A673 (cell line): ENCODE data around the gene DOCK4. TPM values are rescaled to one million over a fixed set of nuclear protein-coding genes. Genes with fewer than 3 reads are reported as not detected.

Experiments
- BruUV-seq: library from RNA; stranded (reverse); fragments of 400-500 nt; replicated peaks from 2 replicates; lab custom pipeline; 2021; lab: Mats Ljungman, UMichigan
- CTCF ChIA-PET: fragments of 300-600 bp; sonication (Branson Sonifier 250); formaldehyde crosslinking; loops from one replicate; lab custom pipeline; 2022; ENCODE audit warnings: antibody characterized with exemption; lab: Charles Lee
- POLR2A ChIA-PET: fragments of 300-600 bp; sonication (Branson Sonifier 250); formaldehyde crosslinking; loops from one replicate; lab custom pipeline; 2022; ENCODE audit warnings: antibody characterized with exemption; ENCODE audit not compliant: low non-redundant PET; lab: Charles Lee
- DNase-seq: peaks from one replicate; pipeline ENCODE4 v3.0.0-alpha.2; 2015; ENCODE audit warnings: low spot score
- H3K27ac ChIP-seq: fragments of 200-600 bp; sonication (generic); 2 replicates; pipeline ENCODE4 v1.5.1; 2016; ENCODE audit warnings: mixed run types, low read depth, mild to moderate bottlenecking, mixed read lengths, antibody characterized with exemption, low read length; ENCODE audit not compliant: poor library complexity, severe bottlenecking
- H3K27me3 ChIP-seq: fragments of 200-600 bp; sonication (generic); replicated peaks from 2 replicates; pipeline ENCODE4 v1.6.1; 2017; ENCODE audit warnings: mixed run types, low read depth, mild to moderate bottlenecking, mixed read lengths, antibody characterized with exemption, low read length; ENCODE audit not compliant: insufficient read depth, poor library complexity
- H3K36me3 ChIP-seq: fragments of 200-600 bp; sonication (generic); 2 replicates; pipeline ENCODE4 v1.6.1; 2016; ENCODE audit warnings: mixed run types, mild to moderate bottlenecking, mixed read lengths, antibody characterized with exemption, low read length; ENCODE audit not compliant: insufficient read depth, poor library complexity, severe bottlenecking
- H3K4me1 ChIP-seq: fragments of 200-600 bp; sonication (generic); 2 replicates; pipeline ENCODE4 v1.6.1; 2017; ENCODE audit warnings: mixed run types, mild to moderate bottlenecking, mixed read lengths, antibody characterized with exemption, low read length; ENCODE audit not compliant: insufficient read depth, poor library complexity, severe bottlenecking
- H3K4me3 ChIP-seq: fragments of 200-600 bp; sonication (generic); 2 replicates; pipeline ENCODE4 v1.5.1; 2016; ENCODE audit warnings: low read depth, mixed run types, mild to moderate bottlenecking, mixed read lengths, low read length; ENCODE audit not compliant: poor library complexity, severe bottlenecking
- H3K9me3 ChIP-seq: fragments of 200-600 bp; sonication (generic); 2 replicates; pipeline ENCODE4 v1.6.1; 2016; ENCODE audit warnings: mixed run types, low read depth, mild to moderate bottlenecking, mixed read lengths, antibody characterized with exemption, low read length; ENCODE audit not compliant: poor library complexity, severe bottlenecking
- EZH2 ChIP-seq: fragments of 200-600 bp; sonication (generic); IDR thresholded peaks from 2 replicates; pipeline ENCODE4 v1.6.1; 2017; ENCODE audit warnings: borderline replicate concordance, low read depth, mild to moderate bottlenecking, mixed read lengths, antibody characterized with exemption, low read length; ENCODE audit not compliant: poor library complexity, severe bottlenecking
- intact Hi-C: fragments of 100-400 bp; cut with micrococcal nuclease; formaldehyde crosslinking; loops from one replicate; pipeline ENCODE4 v1.10.0; 2022; ENCODE audit not compliant: unreplicated experiment
- total RNA-seq: library from RNA; stranded (reverse); gene quantifications from 2 replicates; pipeline ENCODE4 v1.2.3, GENCODE V29; 2021
- TF ChIP-seq, protein P1 (sequence below): fragments of 300-800, 200-600 bp; sonication (generic); conservative IDR thresholded peaks from 2 replicates; pipeline ENCODE4 v1.5.1; 2017; ENCODE audit warnings: low read depth, mild to moderate bottlenecking, antibody characterized with exemption, low read length, moderate library complexity, mixed read lengths

Gene DOCK4
- total RNA-seq, 1 experiment from 2014 or later: 28.5 TPM

- ChIA-PET POLR2A (no interaction called here), CTCF (no interaction called here)
- no TSS peak for BruUV-seq
- no peak overlapping the region for H3K4me3 ChIP-seq
- H3K36me3 ChIP-seq: no peaks in the 10 kb centered on the region
- no peaks in the 10 kb centered on the region for H3K4me1 ChIP-seq
- TF ChIP-seq, protein P1, sequence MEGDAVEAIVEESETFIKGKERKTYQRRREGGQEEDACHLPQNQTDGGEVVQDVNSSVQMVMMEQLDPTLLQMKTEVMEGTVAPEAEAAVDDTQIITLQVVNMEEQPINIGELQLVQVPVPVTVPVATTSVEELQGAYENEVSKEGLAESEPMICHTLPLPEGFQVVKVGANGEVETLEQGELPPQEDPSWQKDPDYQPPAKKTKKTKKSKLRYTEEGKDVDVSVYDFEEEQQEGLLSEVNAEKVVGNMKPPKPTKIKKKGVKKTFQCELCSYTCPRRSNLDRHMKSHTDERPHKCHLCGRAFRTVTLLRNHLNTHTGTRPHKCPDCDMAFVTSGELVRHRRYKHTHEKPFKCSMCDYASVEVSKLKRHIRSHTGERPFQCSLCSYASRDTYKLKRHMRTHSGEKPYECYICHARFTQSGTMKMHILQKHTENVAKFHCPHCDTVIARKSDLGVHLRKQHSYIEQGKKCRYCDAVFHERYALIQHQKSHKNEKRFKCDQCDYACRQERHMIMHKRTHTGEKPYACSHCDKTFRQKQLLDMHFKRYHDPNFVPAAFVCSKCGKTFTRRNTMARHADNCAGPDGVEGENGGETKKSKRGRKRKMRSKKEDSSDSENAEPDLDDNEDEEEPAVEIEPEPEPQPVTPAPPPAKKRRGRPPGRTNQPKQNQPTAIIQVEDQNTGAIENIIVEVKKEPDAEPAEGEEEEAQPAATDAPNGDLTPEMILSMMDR: no peak
- TF ChIP-seq EZH2: no peak
- intact Hi-C loops: no loop called here
- no peaks in the 10 kb centered on the region for H3K9me3 ChIP-seq
- no peak for DNase-seq
- H3K27ac ChIP-seq: no peak overlapping the region
- no peaks in the 10 kb centered on the region for H3K27me3 ChIP-seq
Measured at GRCh38 chr7:112214268-112214667, 8.1 kb upstream of the DOCK4 start.

GRCh38 chr7:112213735-112214134 lies 7.5 kb upstream of the DOCK4 start:
- no peaks in the 10 kb centered on the region for H3K9me3 ChIP-seq
- no peaks in the 10 kb centered on the region for H3K4me1 ChIP-seq
- H3K27me3 ChIP-seq: no peaks in the 10 kb centered on the region
- H3K4me3 ChIP-seq: no peak overlapping the region
- ChIA-PET POLR2A (no interaction called here), CTCF (no interaction called here)
- BruUV-seq: no TSS peak
- TF ChIP-seq, protein P1: no peak
- TF ChIP-seq EZH2: no peak
- no peaks in the 10 kb centered on the region for H3K36me3 ChIP-seq
- H3K27ac ChIP-seq: no peak overlapping the region
- intact Hi-C loops: no loop called here
- no peak for DNase-seq

GRCh38 chr7:112212571-112212970 lies 6.4 kb upstream of the DOCK4 start:
- Histone ChIP-seq H3K9me3 (no peaks in the 10 kb centered on the region), H3K36me3 (no peaks in the 10 kb centered on the region), H3K4me3 (no peak overlapping the region), H3K4me1 (no peaks in the 10 kb centered on the region), H3K27ac (no peak overlapping the region), H3K27me3 (no peaks in the 10 kb centered on the region)
- BruUV-seq: no TSS peak
- CTCF ChIA-PET: no interaction called here
- POLR2A ChIA-PET: no interaction called here
- no peak for DNase-seq
- TF ChIP-seq, protein P1: no peak
- no peak for TF ChIP-seq EZH2
- intact Hi-C loops: no loop called here
